Measurements from ENCODE around the gene OR9Q1. TPM values are rescaled to one million over a fixed set of nuclear protein-coding genes. Genes with fewer than 3 reads are reported as not detected.

Gene OR9Q1
- total RNA-seq, 1 experiment from 2014 or later = not detected

DNA sequence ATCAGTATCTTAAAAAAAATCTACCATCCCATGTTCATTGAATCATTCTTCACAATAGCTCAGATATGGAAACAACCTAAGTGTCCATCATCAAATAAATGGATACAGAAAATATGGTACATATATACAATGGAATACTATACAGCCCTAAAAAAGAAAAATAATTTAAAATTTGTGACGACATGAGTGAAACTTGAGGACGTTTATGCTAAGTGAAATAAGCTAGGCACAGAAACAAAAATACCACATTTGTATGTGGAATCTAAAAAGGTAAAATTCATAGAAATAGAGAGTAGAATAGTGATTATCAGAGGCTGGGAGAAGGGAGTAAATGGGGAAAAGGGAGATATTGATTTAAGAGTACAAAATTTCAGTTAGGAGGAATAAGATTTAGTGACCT lies 62.8 kb downstream of the OR9Q1 start:
- no peak for DNase-seq (ENCODE audit: low read depth)
- in situ Hi-C loops (cut with HindIII; ENCODE audit: low pct_unique_long_range_greater_than_20kb, low sequenced_read_pairs) = no loop called here

DNA sequence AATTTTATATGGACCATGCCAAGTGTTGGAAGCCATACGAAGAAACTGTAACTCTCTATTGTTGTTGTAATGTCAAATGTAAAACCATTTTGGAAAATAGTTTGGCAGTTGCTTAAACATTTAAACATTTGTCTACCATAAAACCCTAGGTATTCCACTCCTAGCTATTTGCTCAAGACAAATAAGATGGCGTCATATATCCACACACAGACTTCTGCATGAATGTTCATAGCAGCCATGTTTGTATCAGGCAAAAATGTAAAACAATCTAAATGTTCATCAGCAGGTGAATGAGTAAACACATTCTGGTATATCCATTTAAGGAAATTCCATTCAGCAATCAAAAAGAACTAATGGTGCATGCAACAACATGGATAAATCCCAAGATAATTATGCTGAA lies 73.8 kb downstream of the OR9Q1 start:
- DNase-seq (ENCODE audit: low read depth) = no peak
- in situ Hi-C loops (cut with HindIII; ENCODE audit: low pct_unique_long_range_greater_than_20kb, low sequenced_read_pairs) = no loop called here

DNA sequence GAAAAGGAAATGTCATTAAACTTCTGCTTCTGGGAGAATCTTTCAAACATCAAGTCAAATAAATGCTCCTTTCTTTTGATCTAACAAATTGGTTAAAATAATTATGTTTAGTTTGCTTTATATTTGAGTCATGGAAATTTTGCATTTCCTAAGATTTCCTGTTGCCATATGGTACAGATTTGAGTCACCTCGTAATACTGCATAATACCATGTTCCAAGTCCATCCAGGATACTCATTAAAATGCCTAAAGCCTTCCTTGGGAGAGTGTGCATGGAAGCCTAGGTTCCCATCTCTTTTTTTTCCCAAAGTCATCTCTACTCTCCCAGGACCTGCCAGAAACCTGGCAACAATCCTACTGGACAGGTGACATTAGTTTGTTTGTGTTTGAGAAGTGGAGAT lies 97.4 kb downstream of the OR9Q1 start:
- no peak for DNase-seq (ENCODE audit: low read depth)
- in situ Hi-C loops (cut with HindIII; ENCODE audit: low pct_unique_long_range_greater_than_20kb, low sequenced_read_pairs) = no loop called here

DNA sequence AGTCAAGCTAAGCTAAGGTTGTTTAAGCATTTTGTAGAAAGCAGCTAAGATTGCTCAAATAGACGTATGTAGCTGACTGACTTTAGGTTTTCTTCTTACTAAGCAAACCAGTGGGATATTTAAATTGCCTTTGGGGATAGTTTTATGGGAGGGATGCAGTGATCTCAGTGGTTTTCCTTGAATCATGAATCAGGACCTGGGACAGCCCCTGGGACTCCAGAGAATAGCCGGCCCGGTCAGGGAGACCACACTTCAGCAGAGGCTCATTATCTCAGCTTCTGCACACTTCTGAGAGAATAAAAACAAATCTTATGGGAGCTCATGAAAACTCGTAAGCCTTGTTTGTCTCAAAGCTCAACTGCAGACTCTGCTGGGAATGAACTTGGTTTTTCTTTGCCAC lies 101.8 kb downstream of the OR9Q1 start, which contains the start of gene OR9I1:
Gene OR9I1 (minus strand): TSS at position 62 of the 400 bp plus-strand sequence. CDS start 6,086 bp downstream, outside the sequence.
- no peak for DNase-seq (ENCODE audit: low read depth)
- in situ Hi-C loops (cut with HindIII; ENCODE audit: low pct_unique_long_range_greater_than_20kb, low sequenced_read_pairs) = no loop called here

DNA sequence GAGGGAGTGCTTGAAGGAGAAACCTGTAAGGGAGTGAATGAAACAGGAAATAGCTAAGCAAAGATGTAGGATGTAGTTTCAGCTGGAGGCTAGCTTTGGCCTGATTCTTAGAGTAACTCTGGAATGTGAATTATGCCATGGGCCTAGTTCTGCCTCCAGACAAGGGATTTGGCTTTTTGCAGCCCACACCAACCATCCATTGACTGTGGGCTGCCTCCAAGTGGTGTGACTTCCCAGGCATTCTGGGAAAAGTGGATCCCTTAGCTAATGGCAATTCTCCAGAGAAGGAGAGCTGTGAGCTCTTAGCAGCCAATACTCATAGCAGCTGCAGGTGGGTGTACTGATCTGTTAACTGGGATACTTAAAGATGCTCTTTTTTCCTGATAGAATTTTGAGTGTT lies 103.7 kb downstream of the OR9Q1 start:
- in situ Hi-C loops (cut with HindIII; ENCODE audit: low pct_unique_long_range_greater_than_20kb, low sequenced_read_pairs) = no loop called here
- no peak for DNase-seq (ENCODE audit: low read depth)

- DNase-seq (ENCODE audit: low read depth) = no peak
- in situ Hi-C loops (cut with HindIII; ENCODE audit: low pct_unique_long_range_greater_than_20kb, low sequenced_read_pairs) = no loop called here
Measured at GRCh38 chr11:58133309-58134076, 109.8 kb downstream of the OR9Q1 start.

DNA sequence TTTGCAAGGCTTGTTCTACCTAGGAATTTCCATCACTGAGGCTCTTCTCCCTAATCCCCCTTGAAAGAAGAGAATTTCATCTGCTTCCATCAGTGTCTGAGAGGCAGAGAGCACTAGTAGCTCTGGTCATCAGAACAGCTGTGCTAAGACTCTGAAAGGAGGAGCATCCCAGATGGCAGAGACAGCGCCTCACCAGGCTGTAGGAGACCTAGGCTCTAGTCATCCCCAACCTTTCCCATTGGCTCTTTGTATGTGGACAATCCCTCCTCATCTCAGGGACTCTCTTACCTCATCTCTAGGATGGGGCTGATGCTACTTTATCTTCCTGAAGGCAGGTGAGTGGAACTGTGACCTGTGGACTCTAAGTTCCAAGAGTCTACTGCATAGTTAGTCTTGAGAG lies 110.5 kb downstream of the OR9Q1 start:
- in situ Hi-C loops (cut with HindIII; ENCODE audit: low pct_unique_long_range_greater_than_20kb, low sequenced_read_pairs) = no loop called here
- no peak for DNase-seq (ENCODE audit: low read depth)

DNA sequence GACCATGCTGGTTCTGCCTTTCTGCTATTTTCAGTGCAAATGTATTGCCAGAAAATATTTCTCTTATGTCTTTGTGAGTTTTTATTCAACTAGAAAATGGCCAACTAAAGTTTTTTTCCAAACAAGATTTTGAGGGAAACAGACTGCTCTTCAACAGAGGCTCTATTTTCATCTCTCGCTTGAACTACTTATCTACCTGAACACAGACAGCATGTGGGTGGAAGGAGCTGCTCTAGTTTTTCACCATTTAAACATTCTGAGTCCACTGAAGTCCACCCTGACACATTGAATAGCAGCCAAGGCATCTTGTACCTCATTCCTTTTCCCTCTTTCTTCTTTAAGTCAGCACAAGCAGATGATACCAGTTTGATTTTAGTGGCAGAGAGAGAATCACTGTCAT lies 111.5 kb downstream of the OR9Q1 start:
- in situ Hi-C loops (cut with HindIII; ENCODE audit: low pct_unique_long_range_greater_than_20kb, low sequenced_read_pairs) = no loop called here
- DNase-seq (ENCODE audit: low read depth) = no peak

DNA sequence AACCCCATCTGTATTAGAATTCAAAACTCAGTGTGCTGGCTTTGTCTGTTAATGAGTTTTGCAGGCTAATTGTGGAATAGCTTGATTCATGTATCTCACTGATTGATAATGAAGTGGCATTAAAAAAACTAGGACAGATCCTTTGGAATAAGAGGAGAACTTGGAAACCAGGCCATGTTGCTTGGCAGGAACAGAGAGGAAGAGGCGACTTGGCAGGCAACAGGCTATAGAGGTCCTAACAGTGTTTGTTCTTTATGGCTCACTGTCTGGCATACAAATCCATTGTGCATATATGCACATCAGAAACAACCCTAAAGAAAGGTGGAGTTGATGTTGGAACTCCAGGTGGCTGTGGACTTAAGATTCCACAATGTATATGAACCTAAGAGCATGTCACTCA lies 119.1 kb downstream of the OR9Q1 start:
- DNase-seq (ENCODE audit: low read depth) = no peak
- in situ Hi-C loops (cut with HindIII; ENCODE audit: low pct_unique_long_range_greater_than_20kb, low sequenced_read_pairs) = no loop called here

- DNase-seq (ENCODE audit: low read depth) = no peak
- in situ Hi-C loops (cut with HindIII; ENCODE audit: low pct_unique_long_range_greater_than_20kb, low sequenced_read_pairs) = no loop called here
Measured at GRCh38 chr11:58152781-58153180, 129.1 kb downstream of the OR9Q1 start.

DNA sequence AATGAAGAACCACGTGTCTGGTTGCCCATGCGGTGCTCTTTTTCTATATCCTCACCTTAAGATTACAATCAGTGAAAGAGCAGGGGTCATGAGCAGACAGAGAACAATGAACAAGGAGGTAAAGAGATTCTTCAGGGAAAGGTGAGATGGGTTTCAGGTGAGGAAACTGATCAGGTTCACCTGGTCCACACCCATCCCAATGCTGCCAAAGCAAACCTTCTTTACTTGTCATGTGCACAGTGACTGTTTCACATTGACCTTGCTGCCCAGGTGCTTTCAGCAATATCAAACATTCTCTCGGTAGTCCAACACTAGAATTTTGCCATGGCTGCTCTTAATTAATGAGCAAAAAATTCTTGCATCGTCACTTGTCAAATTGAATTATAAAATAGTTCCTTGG lies 140.7 kb downstream of the OR9Q1 start:
- in situ Hi-C loops (cut with HindIII; ENCODE audit: low pct_unique_long_range_greater_than_20kb, low sequenced_read_pairs) = no loop called here

DNA sequence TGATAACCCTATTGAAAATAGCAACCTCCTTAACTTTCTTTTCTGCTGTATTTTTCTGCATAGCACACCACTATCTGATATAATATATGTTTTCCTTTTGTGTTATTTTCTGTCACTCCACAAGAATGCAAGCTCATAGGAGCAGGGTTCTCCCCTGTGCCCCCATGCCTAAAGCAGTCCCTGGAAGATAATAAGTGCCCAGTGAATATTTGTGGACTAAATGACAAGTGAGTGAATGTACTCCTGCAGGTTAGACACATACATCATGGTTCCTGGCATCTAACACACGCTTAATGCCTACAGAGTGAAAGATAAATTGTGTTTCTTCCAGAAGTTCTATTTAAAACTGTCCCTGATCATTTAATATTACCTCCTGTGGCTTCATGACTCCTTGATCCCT lies 141.3 kb downstream of the OR9Q1 start:
- DNase-seq (ENCODE audit: low read depth) = no peak
- in situ Hi-C loops (cut with HindIII; ENCODE audit: low pct_unique_long_range_greater_than_20kb, low sequenced_read_pairs) = no loop called here

More for the DNA sequence above, 140.7 kb downstream of the OR9Q1 start:
- no peak for DNase-seq (ENCODE audit: low read depth)

DNA sequence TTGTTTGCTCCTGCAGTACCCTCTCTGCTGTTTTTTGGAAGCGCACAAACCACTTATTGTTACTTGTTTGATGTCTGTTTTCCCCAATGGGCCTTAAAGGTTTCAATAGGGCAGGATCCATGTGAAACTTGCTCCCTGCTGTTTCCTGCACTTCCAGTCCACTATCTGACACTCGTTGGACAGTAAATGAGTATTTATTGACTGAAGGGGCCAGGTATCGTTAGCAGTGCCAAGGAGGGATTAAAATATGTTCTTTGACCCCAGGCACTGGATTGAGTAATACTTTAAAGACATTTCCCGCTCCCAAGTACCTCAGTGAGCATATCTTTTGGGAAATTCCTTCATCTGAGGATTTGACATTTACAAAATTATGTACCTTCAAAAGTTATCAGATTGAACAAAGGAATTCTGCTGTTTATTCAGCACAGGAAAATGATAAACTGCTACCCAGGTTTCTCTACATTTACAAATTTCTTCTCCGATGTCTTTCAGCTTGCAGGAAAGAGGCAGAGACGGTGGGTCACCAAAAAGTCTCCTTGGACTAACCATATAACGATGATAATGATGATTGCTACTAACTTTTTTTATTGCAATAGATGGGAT lies 141.9 kb downstream of the OR9Q1 start:
- no peak for DNase-seq (ENCODE audit: low read depth)
- in situ Hi-C loops (cut with HindIII; ENCODE audit: low pct_unique_long_range_greater_than_20kb, low sequenced_read_pairs) = no loop called here

- no peak for DNase-seq (ENCODE audit: low read depth)
- in situ Hi-C loops (cut with HindIII; ENCODE audit: low pct_unique_long_range_greater_than_20kb, low sequenced_read_pairs) = no loop called here
Measured at GRCh38 chr11:58177409-58178054, 153.9 kb downstream of the OR9Q1 start.

GRCh38 chr11:58178444-58178843 lies 154.8 kb downstream of the OR9Q1 start:
- in situ Hi-C loops (cut with HindIII; ENCODE audit: low pct_unique_long_range_greater_than_20kb, low sequenced_read_pairs) = no loop called here
- no peak for DNase-seq (ENCODE audit: low read depth)

DNA sequence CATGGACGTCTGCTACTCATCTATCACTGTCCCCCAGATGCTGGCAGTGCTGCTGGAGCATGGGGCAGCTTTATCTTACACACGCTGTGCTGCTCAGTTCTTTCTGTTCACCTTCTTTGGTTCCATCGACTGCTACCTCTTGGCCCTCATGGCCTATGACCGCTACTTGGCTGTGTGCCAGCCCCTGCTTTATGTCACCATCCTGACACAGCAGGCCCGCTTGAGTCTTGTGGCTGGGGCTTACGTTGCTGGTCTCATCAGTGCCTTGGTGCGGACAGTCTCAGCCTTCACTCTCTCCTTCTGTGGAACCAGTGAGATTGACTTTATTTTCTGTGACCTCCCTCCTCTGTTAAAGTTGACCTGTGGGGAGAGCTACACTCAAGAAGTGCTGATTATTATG lies 156.0 kb downstream of the OR9Q1 start:
- DNase-seq (ENCODE audit: low read depth) = no peak
- in situ Hi-C loops (cut with HindIII; ENCODE audit: low pct_unique_long_range_greater_than_20kb, low sequenced_read_pairs) = no loop called here

GRCh38 chr11:58186938-58187337 lies 163.3 kb downstream of the OR9Q1 start:
- in situ Hi-C loops (cut with HindIII; ENCODE audit: low pct_unique_long_range_greater_than_20kb, low sequenced_read_pairs) = no loop called here
- no peak for DNase-seq (ENCODE audit: low read depth)

GRCh38 chr11:58188770-58189169 lies 165.1 kb downstream of the OR9Q1 start, which contains the start of gene OR9Q2:
Gene OR9Q2 (plus strand): TSS chr11:58189070. CDS start chr11:58190491, 1,421 bp downstream.
- in situ Hi-C loops (cut with HindIII; ENCODE audit: low pct_unique_long_range_greater_than_20kb, low sequenced_read_pairs) = no loop called here
- DNase-seq (ENCODE audit: low read depth) = no peak

DNA sequence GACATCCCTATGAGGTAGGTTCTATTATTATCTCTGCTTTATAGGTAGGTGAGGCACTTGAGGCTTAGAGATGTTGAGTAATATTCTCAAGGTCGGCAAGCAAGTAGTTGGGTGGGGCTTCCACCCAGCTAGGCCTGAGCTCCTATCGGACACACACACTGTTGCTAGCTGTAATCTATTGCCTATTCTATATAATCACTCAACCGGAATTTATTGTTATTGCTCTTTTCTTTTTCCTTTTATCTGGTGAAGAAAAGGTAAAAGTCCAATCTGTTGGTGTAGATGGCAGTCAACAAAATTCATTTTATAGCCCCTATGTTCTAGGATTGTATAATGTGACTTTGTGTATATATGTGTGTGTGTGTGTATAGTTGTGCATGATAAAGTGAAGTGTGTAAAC lies 168.5 kb downstream of the OR9Q1 start:
- in situ Hi-C loops (cut with HindIII; ENCODE audit: low pct_unique_long_range_greater_than_20kb, low sequenced_read_pairs) = no loop called here

More for the DNA sequence above, 168.5 kb downstream of the OR9Q1 start:
- no peak for DNase-seq (ENCODE audit: low read depth)

Measured in Caki2 (cell line).